K562 (cell line): ENCODE data around the gene KIF23. TPM values are rescaled to one million over a fixed set of nuclear protein-coding genes. Genes with fewer than 3 reads are reported as not detected.

Source experiments
- CAMTA2 ChIP-seq: fragments of 250-450 bp; sonication (Bioruptor Pico); conservative IDR thresholded peaks from 2 replicates; pipeline ENCODE4 v1.5.1; 2022
- EGR1 ChIP-seq: fragments of 450-650 bp; conservative IDR thresholded peaks from 2 replicates; pipeline ENCODE4 v1.6.1; 2017; ENCODE audit warnings: mild to moderate bottlenecking
- EP300 ChIP-seq: IDR thresholded peaks from 2 replicates; pipeline ENCODE4 v1.6.1; 2012; ENCODE audit warnings: low read length, improper control_type of control experiment
- FOXM1 ChIP-seq, 2 experiments: fragments of 450-650 bp in 1 of 2; sonication (generic) in 1 of 2; formaldehyde crosslinking in 1 of 2; IDR thresholded peaks; 2 replicates each; pipeline versions ENCODE4 v1.6.1 to v1.9.0; 2017 to 2022; ENCODE audit warnings: low read depth in 2 of 2, mild to moderate bottlenecking in 2 of 2, missing genetic modification reagents in 1 of 2, moderate library complexity in 1 of 2
- KLF10 ChIP-seq: fragments of 250-450 bp; sonication (Bioruptor Pico); IDR thresholded peaks from 2 replicates; pipeline ENCODE4 v1.6.1; 2021; ENCODE audit warnings: matching md5 sums
- NBN ChIP-seq: fragments of 450-650 bp; IDR thresholded peaks from 2 replicates; pipeline ENCODE4 v1.6.1; 2016; ENCODE audit warnings: low read depth, mild to moderate bottlenecking
- NONO ChIP-seq, 2 experiments: fragments of 200-400 bp in 1 of 2; fragments of 450-650 bp in 1 of 2; formaldehyde crosslinking in 1 of 2; IDR thresholded peaks; 2 replicates each; pipeline ENCODE4 v1.6.1; 2017; ENCODE audit warnings: low read depth in 2 of 2, mild to moderate bottlenecking in 2 of 2, moderate library complexity in 2 of 2, low read length in 1 of 2
- PTBP1 ChIP-seq: fragments of 200-400 bp; formaldehyde crosslinking; IDR thresholded peaks from 2 replicates; pipeline ENCODE4 v1.6.1; 2017; ENCODE audit warnings: low read depth, low read length
- RBBP5 ChIP-seq: fragments of 200-600 bp; sonication (generic); IDR thresholded peaks from 2 replicates; pipeline ENCODE4 v1.6.1; 2012; ENCODE audit warnings: borderline replicate concordance, mild to moderate bottlenecking, low read length, control low read depth, inconsistent platforms; ENCODE audit not compliant: insufficient read depth, poor library complexity, severe bottlenecking
- SAFB2 ChIP-seq: fragments of 200-400 bp; formaldehyde crosslinking; IDR thresholded peaks from 2 replicates; pipeline ENCODE4 v1.6.1; 2018; ENCODE audit warnings: borderline replicate concordance, low read length, low read depth, moderate library complexity; ENCODE audit not compliant: severe bottlenecking
- SOX6 ChIP-seq: fragments of 450-650 bp; IDR thresholded peaks from 2 replicates; pipeline ENCODE4 v1.6.1; 2014; ENCODE audit warnings: mild to moderate bottlenecking
- SRF ChIP-seq, 2 experiments: fragments of 250-450, 450-650 bp in 1 of 2; sonication (Bioruptor Pico) in 1 of 2; sonication (generic) in 1 of 2; formaldehyde crosslinking; IDR thresholded peaks; 2 replicates each; pipeline versions ENCODE4 v1.5.0 to v1.5.1; 2020 to 2022; ENCODE audit warnings: mild to moderate bottlenecking in 1 of 2, missing genetic modification reagents in 1 of 2
- TEAD1 ChIP-seq, 2 experiments: fragments of 450-650 bp in 1 of 2; sonication (generic) in 1 of 2; formaldehyde crosslinking; IDR thresholded peaks; 2 replicates each; pipeline versions ENCODE4 v1.4.0 to v1.8.0; 2020 to 2022; ENCODE audit warnings: mild to moderate bottlenecking in 2 of 2, missing genetic modification reagents in 1 of 2
- ZFX ChIP-seq: sonication (generic); formaldehyde crosslinking; IDR thresholded peaks from 2 replicates; pipeline ENCODE4 v1.8.0; 2022; ENCODE audit warnings: mild to moderate bottlenecking, missing genetic modification reagents, moderate library complexity
- ZNF407 ChIP-seq: fragments of 450-650 bp; IDR thresholded peaks from 2 replicates; pipeline ENCODE4 v1.6.1; 2016; ENCODE audit warnings: low read depth
- polyA plus RNA-seq, 8 experiments: library from polyadenylated mRNA; depleted of rRNA in 4 of 8; stranded (reverse) in 5 of 8; unstranded in 3 of 8; fragments of >200 nt; fragmentation: Nextera tagmentation in 2 of 8; fragmentation: Illumina TruSeq in 1 of 8; extraction: Ambion mirVana in 2 of 8; extraction: Trizol in 1 of 8; gene quantifications; 2 replicates each; pipeline versions ENCODE4 v1.2.1 to v1.2.3, GENCODE V29; 2011 to 2014; ENCODE audit warnings: inconsistent platforms in 1 of 8, missing spikeins in 1 of 8
- total RNA-seq, 7 experiments: library from RNA; depleted of rRNA in 6 of 7; stranded (reverse); fragments of >200 nt in 6 of 7; fragmentation: Illumina TruSeq in 2 of 7; extraction: Trizol in 2 of 7; gene quantifications; 2 replicates each; pipeline versions ENCODE4 v1.2.1 to v1.2.3, GENCODE V29; 2011 to 2021; ENCODE audit warnings: low replicate concordance in 1 of 7
- TF ChIP-seq, protein P1 (sequence below), 2 experiments: IDR thresholded peaks; 2 replicates each; pipeline ENCODE4 v1.6.1; 2012; ENCODE audit warnings: improper control_type of control experiment in 2 of 2, low read depth in 2 of 2, low read length in 2 of 2, borderline replicate concordance in 1 of 2

Gene KIF23
- total and polyA plus RNA-seq, 9 of the 15 experiments (the other 6 are each of a cell fraction or from before 2014, with no cell fraction given) = 29.4 to 58.2 (median 41.9) TPM

DNA sequence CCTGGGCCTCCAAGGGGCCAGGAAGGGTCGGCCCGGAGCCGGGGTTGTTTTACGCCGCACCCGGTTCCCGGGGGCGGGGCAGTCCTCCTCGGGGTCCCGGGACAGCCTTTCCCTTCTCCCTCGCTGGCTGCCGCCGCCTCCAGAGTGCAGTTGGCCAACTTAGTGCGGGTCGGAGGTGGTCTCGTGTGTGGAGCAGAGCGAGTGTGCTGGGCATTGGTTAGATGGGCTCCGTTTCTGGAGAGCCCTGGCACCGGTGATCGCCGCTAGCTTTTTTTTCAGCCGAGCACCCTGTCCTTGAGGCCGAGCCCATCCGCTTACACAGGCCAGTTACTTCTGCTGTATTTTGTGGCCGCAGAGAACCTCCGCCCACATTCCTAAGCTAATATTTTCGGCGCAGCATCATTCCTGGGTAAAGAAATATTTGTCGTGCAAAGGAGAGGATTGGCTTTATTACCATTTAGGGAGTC, 585 bp downstream of the KIF23 start (continued):
- TF ChIP-seq, protein P1, sequence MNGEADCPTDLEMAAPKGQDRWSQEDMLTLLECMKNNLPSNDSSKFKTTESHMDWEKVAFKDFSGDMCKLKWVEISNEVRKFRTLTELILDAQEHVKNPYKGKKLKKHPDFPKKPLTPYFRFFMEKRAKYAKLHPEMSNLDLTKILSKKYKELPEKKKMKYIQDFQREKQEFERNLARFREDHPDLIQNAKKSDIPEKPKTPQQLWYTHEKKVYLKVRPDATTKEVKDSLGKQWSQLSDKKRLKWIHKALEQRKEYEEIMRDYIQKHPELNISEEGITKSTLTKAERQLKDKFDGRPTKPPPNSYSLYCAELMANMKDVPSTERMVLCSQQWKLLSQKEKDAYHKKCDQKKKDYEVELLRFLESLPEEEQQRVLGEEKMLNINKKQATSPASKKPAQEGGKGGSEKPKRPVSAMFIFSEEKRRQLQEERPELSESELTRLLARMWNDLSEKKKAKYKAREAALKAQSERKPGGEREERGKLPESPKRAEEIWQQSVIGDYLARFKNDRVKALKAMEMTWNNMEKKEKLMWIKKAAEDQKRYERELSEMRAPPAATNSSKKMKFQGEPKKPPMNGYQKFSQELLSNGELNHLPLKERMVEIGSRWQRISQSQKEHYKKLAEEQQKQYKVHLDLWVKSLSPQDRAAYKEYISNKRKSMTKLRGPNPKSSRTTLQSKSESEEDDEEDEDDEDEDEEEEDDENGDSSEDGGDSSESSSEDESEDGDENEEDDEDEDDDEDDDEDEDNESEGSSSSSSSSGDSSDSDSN (IDR thresholded peaks at IDR 0.05; ENCODE audit: borderline replicate concordance in 1 of 2, low read depth in 2 of 2, low read length in 2 of 2) = 0 out of 4 replicates have a peak, but pooled peaks of 1 of the 2 experiments have one; percentile 47
- TF ChIP-seq EGR1 (no peak), SRF (CRISPR knock-in tag; IDR thresholded peaks at IDR 0.05) (no peak), EP300 (no peak), SOX6 (no peak), RBBP5 (peak; percentile 87), PTBP1 (no peak), ZNF407 (no peak), KLF10 (CRISPR knock-in tag) (no peak), FOXM1 (IDR thresholded peaks at IDR 0.05; ENCODE audit: low read depth) (peak; percentile 12; the same call in 1 of the 2 replicates), FOXM1 (CRISPR knock-in tag; IDR thresholded peaks at IDR 0.05; ENCODE audit: low read depth) (no peak), NONO (IDR thresholded peaks at IDR 0.05; ENCODE audit: low read depth in 2 of 2, low read length in 1 of 2) (0 out of 4 replicates have a peak, but pooled peaks of 1 of the 2 experiments have one; percentile 3), TEAD1 (CRISPR knock-in tag; IDR thresholded peaks at IDR 0.05) (peak; percentile 27 to 62; a peak in 2 of 4 replicates), SAFB2 (no peak), ZFX (CRISPR knock-in tag) (peak; percentile 30; the same call in 1 of the 2 replicates), NBN (no peak), CAMTA2 (CRISPR knock-in tag) (no peak)
